CD14-positive monocyte (primary cell): ENCODE measurements around the gene CNTNAP2. TPM values are rescaled to one million over a fixed set of nuclear protein-coding genes. Genes with fewer than 3 reads are reported as not detected.

ENCODE experiments used
- DNase-seq, 3 donors: peaks; one replicate each; pipeline ENCODE4 v3.0.0-alpha.2; 2011 to 2022
- H2AFZ ChIP-seq: 2 replicates; pipeline ENCODE4 v1.6.0; 2012; ENCODE audit warnings: mild to moderate bottlenecking, low read depth, low read length, inconsistent platforms; ENCODE audit not compliant: insufficient read depth, poor library complexity, severe bottlenecking
- H3K27ac ChIP-seq, 2 donors: 1 replicate in 1 of 2; 2 replicates in 1 of 2; pipeline ENCODE4 v1.5.1; 2012 to 2013; ENCODE audit warnings: low read length in 2 of 2, control low read depth in 1 of 2, inconsistent platforms in 1 of 2, low read depth in 1 of 2, mild to moderate bottlenecking in 1 of 2
- H3K27me3 ChIP-seq, 2 donors: one replicate each; pipeline versions ENCODE4 v1.6.0 to v1.6.1; 2011 to 2013; ENCODE audit warnings: low read length in 2 of 2; ENCODE audit not compliant: control insufficient read depth in 2 of 2, insufficient read depth in 2 of 2
- H3K36me3 ChIP-seq, 2 donors: replicated peaks in 1 of 2; 1 replicate in 1 of 2; 2 replicates in 1 of 2; pipeline versions ENCODE4 v1.5.1 to v1.6.1; 2012 to 2013; ENCODE audit warnings: low read length in 2 of 2, control low read depth in 1 of 2, inconsistent platforms in 1 of 2, mild to moderate bottlenecking in 1 of 2; ENCODE audit not compliant: insufficient read depth in 2 of 2, control insufficient read depth in 1 of 2
- H3K4me1 ChIP-seq, 2 donors: 1 replicate in 1 of 2; 2 replicates in 1 of 2; pipeline versions ENCODE4 v1.5.1 to v1.6.1; 2012 to 2013; ENCODE audit warnings: low read length in 2 of 2, control low read depth in 1 of 2, inconsistent platforms in 1 of 2, mild to moderate bottlenecking in 1 of 2, moderate library complexity in 1 of 2; ENCODE audit not compliant: insufficient read depth in 2 of 2, control insufficient read depth in 1 of 2
- H3K4me2 ChIP-seq: replicated peaks from 2 replicates; pipeline ENCODE3; 2012; ENCODE audit warnings: low read length, moderate library complexity, mild to moderate bottlenecking; ENCODE audit not compliant: poor library complexity, severe bottlenecking; ENCODE audit errors: extremely low read depth
- H3K4me3 ChIP-seq, 3 experiments: fragments of 200-600 bp in 1 of 3; sonication (generic) in 1 of 3; replicated peaks in 1 of 3; 1 replicate in 2 of 3; 2 replicates in 1 of 3; pipeline ENCODE4 v1.5.1; 2011 to 2013; ENCODE audit warnings: low read length in 3 of 3, mild to moderate bottlenecking in 3 of 3, control low read depth in 2 of 3, low read depth in 2 of 3, inconsistent platforms in 1 of 3, moderate library complexity in 1 of 3
- H3K79me2 ChIP-seq: 2 replicates; pipeline ENCODE4 v1.6.0; 2012; ENCODE audit warnings: mild to moderate bottlenecking, control low read depth, inconsistent platforms, low read length, moderate library complexity; ENCODE audit not compliant: insufficient read depth
- H3K9ac ChIP-seq: 2 replicates; pipeline ENCODE4 v1.6.0; 2017; ENCODE audit warnings: low read length, mild to moderate bottlenecking; ENCODE audit not compliant: insufficient read depth, poor library complexity, severe bottlenecking
- H3K9me3 ChIP-seq, 2 donors: replicated peaks in 1 of 2; 1 replicate in 1 of 2; 2 replicates in 1 of 2; pipeline versions ENCODE4 v1.5.1 to v1.6.1; 2012 to 2013; ENCODE audit warnings: low read length in 2 of 2, control low read depth in 1 of 2; ENCODE audit not compliant: control insufficient read depth in 1 of 2, insufficient read depth in 1 of 2
- H4K20me1 ChIP-seq: 2 replicates; pipeline ENCODE4 v1.6.0; 2012; ENCODE audit warnings: mild to moderate bottlenecking, low read length, control low read depth, moderate library complexity; ENCODE audit not compliant: insufficient read depth
- H3K27ac Mint-ChIP-seq, 7 donors: one replicate each; pipeline ENCODE4 v1.8.0; 2020; ENCODE audit warnings: mild to moderate bottlenecking in 7 of 7, mixed read lengths in 7 of 7, moderate library complexity in 6 of 7, inconsistent platforms in 2 of 7
- H3K27me3 Mint-ChIP-seq, 3 donors: one replicate each; pipeline ENCODE4 v1.8.0; 2021 to 2022; ENCODE audit warnings: low read depth in 3 of 3, mild to moderate bottlenecking in 3 of 3, mixed read lengths in 3 of 3, moderate library complexity in 3 of 3, inconsistent platforms in 1 of 3
- H3K36me3 Mint-ChIP-seq, 2 donors: one replicate each; pipeline ENCODE4 v1.8.0; 2020; ENCODE audit warnings: mixed read lengths in 2 of 2, inconsistent platforms in 1 of 2, mild to moderate bottlenecking in 1 of 2
- H3K4me1 Mint-ChIP-seq: one replicate; pipeline ENCODE4 v1.8.0; 2020; ENCODE audit warnings: mild to moderate bottlenecking, mixed read lengths
- H3K4me3 Mint-ChIP-seq, 2 donors: one replicate each; pipeline ENCODE4 v1.8.0; 2020; ENCODE audit warnings: mild to moderate bottlenecking in 2 of 2, mixed read lengths in 2 of 2, moderate library complexity in 1 of 2
- H3K9me3 Mint-ChIP-seq, 7 donors: one replicate each; pipeline ENCODE4 v1.8.0; 2020 to 2022; ENCODE audit warnings: mixed read lengths in 7 of 7, mild to moderate bottlenecking in 6 of 7, moderate library complexity in 6 of 7, inconsistent platforms in 2 of 7
- CTCF ChIP-seq: fragments of 200-600 bp; IDR thresholded peaks from one replicate; pipeline ENCODE4 v1.8.0; 2022; ENCODE audit warnings: antibody characterized with exemption, mild to moderate bottlenecking
- WGBS: methylation state at CpG from one replicate; pipeline ENCODE4 v1.1.5; 2013; ENCODE audit warnings: missing lambda C conversion rate; ENCODE audit not compliant: insufficient coverage; 5-methylcytosine and 5-hydroxymethylcytosine counted together
- intact Hi-C, 2 donors: fragments of 100-400 bp; cut with micrococcal nuclease; formaldehyde crosslinking; loops; one replicate each; pipeline versions ENCODE4 v1.15.0 to v1.15.1; 2023
- polyA plus RNA-seq, 3 donors: library from polyadenylated mRNA; depleted of rRNA in 1 of 3; unstranded in 2 of 3; stranded (reverse) in 1 of 3; fragments of 300-500 nt in 2 of 3; fragments of >200 nt in 1 of 3; fragmentation: Illumina TruSeq in 2 of 3; gene quantifications; 1 replicate in 2 of 3; 2 replicates in 1 of 3; pipeline ENCODE4 v1.2.3, GENCODE V29; 2012 to 2021

The CNTNAP2 gene
- polyA plus RNA-seq, 3 donors: 0.01 TPM; not detected in 2

GRCh38 chr7:148264933-148265557 is 2148.4 kb downstream of the CNTNAP2 start:
- no peaks in the 10 kb centered on the region for H3K36me3 ChIP-seq
- intact Hi-C loops: no loop called here
- no peak overlapping the region for H3K27ac Mint-ChIP-seq
- peaks cover 4 to 7% of the 10 kb centered on the region in 2 donors for H3K4me1 ChIP-seq
- H3K27ac ChIP-seq: no peak overlapping the region
- H3K9ac ChIP-seq: no peak overlapping the region
- peaks cover 0 to 4% (median 0%) of the 10 kb centered on the region in 7 donors for H3K9me3 Mint-ChIP-seq
- no peak overlapping the region for H3K4me3 Mint-ChIP-seq
- no peaks in the 10 kb centered on the region for H4K20me1 ChIP-seq
- H3K4me3 ChIP-seq: no peak overlapping the region
- H3K4me2 ChIP-seq: no peak overlapping the region
- H3K4me1 Mint-ChIP-seq: peaks cover 11% of the 10 kb centered on the region
- no peak for DNase-seq
- no peaks in the 10 kb centered on the region for H3K79me2 ChIP-seq
- no peaks in the 10 kb centered on the region for H3K27me3 ChIP-seq
- no CpG with 5 or more reads among the region's 7 CpGs for WGBS
- no peak overlapping the region for H2AFZ ChIP-seq
- no peaks in the 10 kb centered on the region for H3K9me3 ChIP-seq
- peak; percentile 46 for TF ChIP-seq CTCF
- H3K27me3 Mint-ChIP-seq: peaks cover 6 to 9% (median 7%) of the 10 kb centered on the region in 3 donors
- no peaks in the 10 kb centered on the region for H3K36me3 Mint-ChIP-seq

DNA sequence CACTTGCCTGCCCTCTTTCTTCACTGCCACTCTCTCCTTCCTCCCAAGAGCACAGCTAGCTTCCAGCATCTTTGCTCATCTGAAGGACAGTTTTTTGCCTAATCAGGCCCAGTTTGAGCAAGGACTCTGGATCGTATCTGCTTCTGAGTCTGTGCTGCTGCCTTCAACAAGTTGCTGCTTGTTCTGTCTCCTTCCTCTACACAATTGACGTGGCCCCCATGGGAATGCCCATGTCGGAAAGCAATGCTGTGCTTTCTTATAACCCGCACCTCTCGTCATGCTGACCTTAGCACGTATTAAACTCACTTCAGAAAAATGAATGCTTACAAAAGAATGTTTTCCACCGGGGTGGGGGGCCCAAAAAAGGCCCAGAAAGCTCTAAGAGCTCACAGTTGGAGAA is 2149.3 kb downstream of the CNTNAP2 start:
- peaks cover 4 to 7% of the 10 kb centered on the region in 2 donors for H3K4me1 ChIP-seq
- no peaks in the 10 kb centered on the region for H3K79me2 ChIP-seq
- H3K9me3 ChIP-seq: no peaks in the 10 kb centered on the region
- DNase-seq: no peak
- intact Hi-C loops: no loop called here
- no peak overlapping the region for H3K27ac ChIP-seq
- H3K36me3 ChIP-seq: no peaks in the 10 kb centered on the region
- H4K20me1 ChIP-seq: no peaks in the 10 kb centered on the region
- no peak overlapping the region for H3K27ac Mint-ChIP-seq
- H3K4me3 ChIP-seq: no peak overlapping the region
- H3K4me2 ChIP-seq: no peak overlapping the region
- peaks cover 11% of the 10 kb centered on the region for H3K4me1 Mint-ChIP-seq
- TF ChIP-seq CTCF: no peak
- no peak overlapping the region for H3K9ac ChIP-seq
- H3K27me3 ChIP-seq: no peaks in the 10 kb centered on the region
- no peak overlapping the region for H3K4me3 Mint-ChIP-seq
- peaks cover 0 to 4% (median 0%) of the 10 kb centered on the region in 7 donors for H3K9me3 Mint-ChIP-seq
- H3K27me3 Mint-ChIP-seq: peaks cover 6 to 9% (median 7%) of the 10 kb centered on the region in 3 donors
- H3K36me3 Mint-ChIP-seq: no peaks in the 10 kb centered on the region
- WGBS: 92% methylated on average over 3 of the region's 7 CpGs
- no peak overlapping the region for H2AFZ ChIP-seq
